GM23248 (cell line): Measurements from ENCODE around the gene AMPD1. TPM values are rescaled to one million over a fixed set of nuclear protein-coding genes. Genes with fewer than 3 reads are reported as not detected.
A peak's percentile ranks its signal among the peaks of the same experiment; 100 is the strongest.

ENCODE experiments used
- DNase-seq: peaks from one replicate; pipeline ENCODE4 v3.0.0-alpha.2; 2015
- H2AFZ ChIP-seq: fragments of 200-600 bp; sonication (generic); 2 replicates; pipeline ENCODE4 v1.6.1; 2016; ENCODE audit warnings: antibody characterized with exemption
- H3F3A ChIP-seq: fragments of 200-600 bp; sonication (generic); 2 replicates; pipeline ENCODE4 v1.6.1; 2016; ENCODE audit warnings: mild to moderate bottlenecking, antibody characterized with exemption, mixed run types; ENCODE audit not compliant: insufficient read depth
- H3K27ac ChIP-seq: fragments of 200-600 bp; sonication (generic); 2 replicates; pipeline ENCODE4 v1.5.1; 2016; ENCODE audit warnings: mild to moderate bottlenecking
- H3K27me3 ChIP-seq: fragments of 200-600 bp; sonication (generic); replicated peaks from 2 replicates; pipeline ENCODE4 v1.6.1; 2016; ENCODE audit warnings: mild to moderate bottlenecking; ENCODE audit not compliant: insufficient read depth
- H3K36me3 ChIP-seq: fragments of 200-600 bp; sonication (generic); 2 replicates; pipeline ENCODE4 v1.6.1; 2016; ENCODE audit warnings: low read depth, mild to moderate bottlenecking
- H3K4me1 ChIP-seq: fragments of 200-600 bp; sonication (generic); 2 replicates; pipeline ENCODE4 v1.6.1; 2016; ENCODE audit warnings: mild to moderate bottlenecking; ENCODE audit not compliant: insufficient read depth
- H3K4me2 ChIP-seq: fragments of 200-600 bp; sonication (generic); one replicate; pipeline ENCODE4 v1.6.1; 2016; ENCODE audit warnings: mild to moderate bottlenecking; ENCODE audit not compliant: unreplicated experiment
- H3K4me3 ChIP-seq: fragments of 200-600 bp; sonication (generic); 2 replicates; pipeline ENCODE4 v1.5.1; 2016; ENCODE audit warnings: mild to moderate bottlenecking
- H3K79me2 ChIP-seq: fragments of 200-600 bp; sonication (generic); 2 replicates; pipeline ENCODE4 v1.6.1; 2016; ENCODE audit warnings: mild to moderate bottlenecking; ENCODE audit not compliant: insufficient read depth
- H3K9ac ChIP-seq: fragments of 200-600 bp; sonication (generic); 2 replicates; pipeline ENCODE4 v1.6.1; 2016; ENCODE audit warnings: mild to moderate bottlenecking
- H3K9me2 ChIP-seq: fragments of 200-600 bp; sonication (generic); 2 replicates; pipeline ENCODE4 v1.6.1; 2016; ENCODE audit warnings: mixed run types, mild to moderate bottlenecking, moderate library complexity; ENCODE audit not compliant: insufficient read depth
- H3K9me3 ChIP-seq: fragments of 200-600 bp; sonication (generic); one replicate; pipeline ENCODE4 v1.6.1; 2017; ENCODE audit warnings: low read depth
- H4K20me1 ChIP-seq: fragments of 200-600 bp; sonication (generic); 2 replicates; pipeline ENCODE4 v1.6.0; 2016; ENCODE audit not compliant: insufficient read depth
- EZH2 ChIP-seq: fragments of 200-600 bp; sonication (generic); IDR thresholded peaks from 2 replicates; pipeline ENCODE4 v1.6.1; 2018; ENCODE audit warnings: antibody characterized with exemption, mild to moderate bottlenecking; ENCODE audit not compliant: insufficient read depth, poor library complexity, severe bottlenecking
- EZH2phosphoT487 ChIP-seq: fragments of 200-600 bp; sonication (generic); IDR thresholded peaks from 2 replicates; pipeline ENCODE4 v1.6.1; 2018; ENCODE audit warnings: antibody characterized with exemption, moderate library complexity, mild to moderate bottlenecking, low read depth; ENCODE audit not compliant: insufficient read depth
- WGBS, 2 experiments: methylation state at CpG; one replicate each; pipeline ENCODE4 v1.1.6; 2015 to 2017; ENCODE audit warnings: low lambda C conversion rate in 2 of 2, low coverage in 1 of 2; ENCODE audit errors: missing lambda C conversion rate in 2 of 2; 5-methylcytosine and 5-hydroxymethylcytosine counted together
- in situ Hi-C: fragments of 300-500 bp; cut with MboI; formaldehyde crosslinking; loops from 2 replicates; pipeline ENCODE4 v1.15.0; 2020
- polyA plus RNA-seq: library from polyadenylated mRNA; unstranded; fragments of >200 nt; fragmentation: Nextera tagmentation; extraction: Ambion mirVana; gene quantifications from 2 replicates; pipeline ENCODE4 v1.2.1, GENCODE V29; 2016
- total RNA-seq: library from RNA; depleted of rRNA; stranded (reverse); fragments of >200 nt; shearing (Covaris generic); gene quantifications from 2 replicates; pipeline ENCODE4 v1.2.3, GENCODE V29; 2014; rRNA removed

AMPD1 gene
- total RNA-seq (not detected in 2 replicates), polyA plus RNA-seq (not detected in 2 replicates)

DNA sequence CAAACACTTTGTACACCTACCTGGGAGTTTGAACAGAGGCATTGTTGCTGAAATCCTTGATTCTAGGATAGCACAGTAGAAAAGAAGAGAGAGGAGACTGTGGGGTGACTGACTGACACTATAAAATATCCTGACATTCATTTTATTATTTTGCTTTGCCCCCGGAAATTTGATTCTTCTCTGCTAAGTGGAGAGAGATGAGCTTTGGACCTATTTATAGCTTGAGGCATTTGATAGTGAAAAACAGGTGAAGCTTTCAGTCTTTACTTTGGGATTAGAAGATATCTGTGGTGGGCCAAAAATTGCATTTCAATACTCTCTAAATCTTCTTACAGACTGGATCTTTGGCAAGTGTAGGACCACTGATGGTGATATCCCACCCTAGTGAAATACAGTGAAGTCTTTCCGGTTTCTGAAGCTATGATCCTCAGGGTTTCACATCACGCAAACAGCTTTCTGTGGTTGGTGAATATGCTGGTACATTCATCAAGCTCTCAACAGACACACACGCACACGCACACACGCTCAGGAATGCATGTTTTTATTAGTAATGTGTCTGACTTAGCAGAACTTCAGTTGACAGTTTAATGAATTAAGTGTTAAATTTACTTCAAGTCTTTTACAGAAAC is at the start of gene AMPD1:
TSS of gene AMPD1 (minus strand) at position 117 of the 629 bp plus-strand sequence. CDS start at position 42, 75 bp downstream.
- no peaks in the 10 kb centered on the region for H3K79me2 ChIP-seq
- in situ Hi-C loops: no loop called here
- H2AFZ ChIP-seq: no peak within 1 kb of the TSS
- no peaks in the 10 kb centered on the region for H3K9me2 ChIP-seq
- peak; percentile 58; the same call in 1 of the 2 replicates for TF ChIP-seq EZH2phosphoT487
- TF ChIP-seq EZH2: no peak
- H3K9me3 ChIP-seq: no peaks in the 10 kb centered on the region
- H3K4me1 ChIP-seq: peaks cover 20% of the 10 kb centered on the region
- peaks cover under 1% of the 10 kb centered on the region; the same call in 1 of the 2 replicates for H3F3A ChIP-seq
- H4K20me1 ChIP-seq: no peaks in the 10 kb centered on the region
- H3K4me2 ChIP-seq: peak within 1 kb of the TSS; percentile 6
- 26 to 29% methylated on average over 6 of the region's 6 CpGs for WGBS, 2 experiments
- H3K36me3 ChIP-seq: no peaks in the 10 kb centered on the region
- H3K27me3 ChIP-seq: no peaks in the 10 kb centered on the region
- H3K9ac ChIP-seq: no peak within 1 kb of the TSS
- no peak within 1 kb of the TSS for H3K4me3 ChIP-seq
- peak; percentile 74 for DNase-seq
- H3K27ac ChIP-seq: no peak within 1 kb of the TSS

DNA sequence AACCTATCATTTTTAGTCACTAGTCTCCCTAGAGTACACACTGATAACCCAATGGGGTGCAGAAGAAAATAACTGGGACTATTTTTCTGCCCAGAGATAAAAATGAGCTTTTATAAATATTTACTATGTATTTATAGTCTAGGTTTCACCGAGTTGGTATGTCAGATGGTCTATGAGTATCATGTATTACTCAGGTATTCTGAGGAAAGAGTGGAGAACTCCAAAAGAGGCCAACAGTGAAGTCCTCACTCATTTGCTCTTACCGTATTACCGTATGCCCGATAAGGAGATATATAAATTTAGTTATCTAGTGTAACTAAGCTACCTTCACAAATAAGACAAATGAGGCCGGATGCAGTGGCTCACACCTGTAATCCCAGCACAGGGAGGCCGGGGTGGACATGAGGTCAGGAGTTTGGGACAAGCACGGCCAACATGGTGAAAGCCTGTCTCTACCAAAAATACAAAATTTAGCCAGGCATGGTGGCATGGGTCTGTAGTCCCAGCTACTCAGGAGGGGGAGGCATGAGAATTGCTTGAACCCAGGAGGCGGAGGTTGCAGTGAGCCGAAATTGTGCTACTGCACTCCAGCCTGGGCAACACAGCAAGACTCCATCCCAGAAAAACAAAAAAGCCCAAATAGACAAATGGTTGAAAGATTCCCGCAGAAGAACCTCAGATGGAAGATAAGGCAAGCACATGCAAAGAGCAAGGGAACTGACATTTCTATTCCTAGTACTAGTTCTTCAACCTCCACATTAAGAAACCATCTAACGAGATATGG is 46.8 kb upstream of the AMPD1 start:
- Histone ChIP-seq H3K9ac (no peak overlapping the region), H3K36me3 (peaks cover 54% of the 10 kb centered on the region), H3K4me3 (no peak overlapping the region), H3K27ac (no peak overlapping the region), H4K20me1 (peaks cover 25% of the 10 kb centered on the region; the same call in 1 of the 2 replicates), H3F3A (peaks cover 31% of the 10 kb centered on the region; the same call in 1 of the 2 replicates), H3K9me2 (no peaks in the 10 kb centered on the region), H3K4me2 (no peak overlapping the region), H3K79me2 (peaks cover 100% of the 10 kb centered on the region), H3K27me3 (no peaks in the 10 kb centered on the region), H3K9me3 (no peaks in the 10 kb centered on the region), H3K4me1 (peaks cover 16% of the 10 kb centered on the region), H2AFZ (no peak overlapping the region)
- TF ChIP-seq EZH2 (no peak), EZH2phosphoT487 (no peak)
- in situ Hi-C loops: no loop called here
- DNase-seq: no peak
- WGBS, 2 experiments: 98% methylated on average over 11 of the region's 11 CpGs

DNA sequence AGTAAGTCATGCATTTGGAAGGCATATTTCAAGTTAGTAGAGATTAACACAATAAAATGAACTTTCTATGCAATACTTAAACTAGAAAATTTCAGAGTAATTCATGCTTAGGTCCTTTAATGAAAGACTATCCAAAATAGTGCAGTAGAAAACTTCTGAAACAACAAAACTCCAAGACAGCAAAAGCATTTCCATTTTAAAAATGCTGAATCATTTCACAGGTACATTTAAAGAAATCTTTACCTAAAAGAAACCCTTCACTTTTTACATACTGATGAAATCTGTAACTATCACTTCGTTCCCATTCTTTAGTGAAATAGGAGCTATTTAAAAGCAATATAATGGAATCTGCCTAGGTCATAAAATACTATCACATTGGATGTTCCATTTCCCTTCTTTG is 45.0 kb upstream of the AMPD1 start:
- Histone ChIP-seq H3K79me2 (peaks cover 100% of the 10 kb centered on the region), H2AFZ (no peak overlapping the region), H3K36me3 (peaks cover 60% of the 10 kb centered on the region), H3K9me3 (no peaks in the 10 kb centered on the region), H3K4me1 (peaks cover 6% of the 10 kb centered on the region), H3K4me2 (no peak overlapping the region), H3K27me3 (no peaks in the 10 kb centered on the region), H3F3A (peaks cover 23% of the 10 kb centered on the region; the same call in 1 of the 2 replicates), H3K9ac (no peak overlapping the region), H3K9me2 (no peaks in the 10 kb centered on the region), H3K27ac (no peak overlapping the region), H4K20me1 (peaks cover 21% of the 10 kb centered on the region; the same call in 1 of the 2 replicates), H3K4me3 (no peak overlapping the region)
- in situ Hi-C loops: no loop called here
- TF ChIP-seq EZH2phosphoT487 (no peak), EZH2 (no peak)
- DNase-seq: no peak
- WGBS, 2 experiments: 98 to 100% methylated on average over 1 of the region's 1 CpG

DNA sequence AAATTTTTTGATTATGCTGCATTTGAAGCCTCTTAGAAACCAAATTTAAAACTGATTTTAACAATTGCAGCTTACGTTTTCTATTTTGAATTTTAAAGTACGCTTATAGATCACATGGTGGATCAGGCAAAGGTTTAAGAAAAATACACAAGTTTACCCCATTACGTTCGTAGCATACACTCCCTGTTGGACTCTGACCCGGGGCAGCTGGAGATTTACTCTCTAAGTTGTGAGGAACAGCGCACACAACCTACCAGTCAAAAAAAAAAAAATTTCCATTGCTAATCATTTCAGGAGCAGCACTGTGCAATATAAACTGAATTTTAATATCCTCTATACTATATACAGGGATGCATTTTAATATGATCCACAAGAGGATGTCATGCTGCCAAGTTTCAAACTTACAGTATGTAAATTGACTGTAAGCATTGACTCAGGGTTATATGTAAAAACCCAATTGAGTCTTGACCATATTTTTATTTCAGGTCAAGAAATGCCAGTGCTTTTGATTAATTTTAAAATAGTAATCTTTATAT is 42.0 kb upstream of the AMPD1 start:
- Histone ChIP-seq H3F3A (0 out of 2 replicates have a peak, but pooled peaks cover 18% of the 10 kb centered on the region), H3K9me2 (no peaks in the 10 kb centered on the region), H3K36me3 (peaks cover 80% of the 10 kb centered on the region), H3K9me3 (no peaks in the 10 kb centered on the region), H4K20me1 (peaks cover 21% of the 10 kb centered on the region; the same call in 1 of the 2 replicates), H3K4me1 (no peaks in the 10 kb centered on the region), H3K27ac (no peak overlapping the region), H2AFZ (no peak overlapping the region), H3K9ac (no peak overlapping the region), H3K27me3 (no peaks in the 10 kb centered on the region), H3K79me2 (peaks cover 100% of the 10 kb centered on the region), H3K4me2 (no peak overlapping the region), H3K4me3 (no peak overlapping the region)
- in situ Hi-C loops: no loop called here
- DNase-seq: no peak
- WGBS, 2 experiments: 98% methylated on average over 6 of the region's 6 CpGs
- TF ChIP-seq EZH2 (no peak), EZH2phosphoT487 (no peak)
